SJCRH30 (cell line): ENCODE data around the gene DPAGT1. TPM values are rescaled to one million over a fixed set of nuclear protein-coding genes. Genes with fewer than 3 reads are reported as not detected.

ENCODE experiments used
- DNase-seq, 2 experiments: peaks; one replicate each; pipeline ENCODE4 v3.0.0-alpha.2; 2015 to 2020
- H3K27ac ChIP-seq: fragments of 250-450 bp; sonication (Bioruptor Pico); 2 replicates; pipeline ENCODE4 v1.5.1; 2020; ENCODE audit warnings: mild to moderate bottlenecking, moderate library complexity
- H3K27me3 ChIP-seq: fragments of 250-450 bp; sonication (Bioruptor Pico); 2 replicates; pipeline ENCODE4 v1.5.1; 2020; ENCODE audit warnings: mild to moderate bottlenecking, moderate library complexity
- H3K36me3 ChIP-seq: fragments of 250-450 bp; sonication (Bioruptor Pico); 2 replicates; pipeline ENCODE4 v1.5.1; 2020; ENCODE audit warnings: mild to moderate bottlenecking, moderate library complexity
- H3K4me1 ChIP-seq: fragments of 250-450 bp; sonication (Bioruptor Pico); 2 replicates; pipeline ENCODE4 v1.5.1; 2020; ENCODE audit warnings: mild to moderate bottlenecking, moderate library complexity
- H3K4me3 ChIP-seq: fragments of 250-450 bp; sonication (Bioruptor Pico); 2 replicates; pipeline ENCODE4 v1.5.1; 2020; ENCODE audit warnings: mild to moderate bottlenecking, moderate library complexity
- H3K9me3 ChIP-seq: fragments of 250-450 bp; sonication (Bioruptor Pico); replicated peaks from 2 replicates; pipeline ENCODE4 v1.5.1; 2020; ENCODE audit warnings: mild to moderate bottlenecking, moderate library complexity
- total RNA-seq: library from RNA; depleted of rRNA; stranded (reverse); fragments of >200 nt; shearing (Covaris generic); gene quantifications from 2 replicates; pipeline ENCODE4 v1.2.3, GENCODE V29; 2014

The DPAGT1 gene
- total RNA-seq, 1 experiment from 2014 or later: 23.7 TPM

GRCh38 chr11:119092880-119093842, 8.5 kb downstream of the DPAGT1 start:
- no peak overlapping the region for H3K27ac ChIP-seq
- no peak for DNase-seq
- peaks cover 25% of the 10 kb centered on the region for H3K36me3 ChIP-seq
- peaks cover 4% of the 10 kb centered on the region; the same call in 1 of the 2 replicates for H3K4me1 ChIP-seq
- H3K27me3 ChIP-seq: no peaks in the 10 kb centered on the region
- no peaks in the 10 kb centered on the region for H3K9me3 ChIP-seq
- H3K4me3 ChIP-seq: peak overlapping the region; percentile 96

DNA sequence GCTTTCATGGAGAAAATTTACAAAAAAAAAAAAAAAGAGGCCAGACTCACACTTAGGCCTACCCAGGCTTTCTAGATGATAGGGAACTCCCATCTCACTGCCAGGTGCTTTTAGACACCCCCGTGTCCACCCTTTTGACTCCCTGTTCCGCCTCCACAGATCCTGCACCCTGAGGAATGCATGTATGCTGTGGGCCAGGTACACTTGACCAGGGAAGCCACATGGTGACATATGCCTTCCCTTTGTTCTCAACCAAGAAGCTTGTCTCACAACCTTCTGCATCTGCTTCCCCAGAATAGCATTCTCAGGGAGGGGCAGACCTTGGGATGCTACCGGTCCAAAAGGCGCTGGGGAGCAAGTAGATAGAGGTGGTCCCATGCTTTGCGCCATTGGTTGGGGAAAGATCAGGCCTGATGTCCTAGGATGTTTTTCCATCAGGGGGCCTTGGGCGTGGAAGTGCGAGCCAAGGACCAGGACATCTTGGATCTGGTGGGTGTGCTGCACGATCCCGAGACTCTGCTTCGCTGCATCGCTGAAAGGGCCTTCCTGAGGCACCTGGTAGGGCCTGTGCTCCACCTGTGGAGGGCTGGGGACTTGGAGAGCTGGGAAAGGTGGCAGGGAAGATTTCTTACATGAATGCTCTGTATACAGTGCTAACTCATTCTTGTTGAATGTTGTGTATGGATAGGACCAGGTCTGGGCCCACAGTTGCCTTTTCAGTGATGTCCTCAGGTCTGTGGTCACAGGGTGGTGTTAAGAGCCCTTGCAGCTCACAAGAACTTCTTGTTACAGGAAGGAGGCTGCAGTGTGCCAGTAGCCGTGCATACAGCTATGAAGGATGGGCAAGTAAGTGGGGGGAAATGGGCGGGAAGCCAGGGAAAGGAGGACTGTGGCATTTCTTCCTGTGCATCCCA, 9.4 kb downstream of the DPAGT1 start:
- H3K4me1 ChIP-seq: peaks cover 4% of the 10 kb centered on the region; the same call in 1 of the 2 replicates
- no peak overlapping the region for H3K27ac ChIP-seq
- DNase-seq: peak in 1 of 2 experiments; percentile 20
- peaks cover 25% of the 10 kb centered on the region for H3K36me3 ChIP-seq
- H3K27me3 ChIP-seq: no peaks in the 10 kb centered on the region
- H3K4me3 ChIP-seq: peak overlapping the region; percentile 96
- H3K9me3 ChIP-seq: no peaks in the 10 kb centered on the region

DNA sequence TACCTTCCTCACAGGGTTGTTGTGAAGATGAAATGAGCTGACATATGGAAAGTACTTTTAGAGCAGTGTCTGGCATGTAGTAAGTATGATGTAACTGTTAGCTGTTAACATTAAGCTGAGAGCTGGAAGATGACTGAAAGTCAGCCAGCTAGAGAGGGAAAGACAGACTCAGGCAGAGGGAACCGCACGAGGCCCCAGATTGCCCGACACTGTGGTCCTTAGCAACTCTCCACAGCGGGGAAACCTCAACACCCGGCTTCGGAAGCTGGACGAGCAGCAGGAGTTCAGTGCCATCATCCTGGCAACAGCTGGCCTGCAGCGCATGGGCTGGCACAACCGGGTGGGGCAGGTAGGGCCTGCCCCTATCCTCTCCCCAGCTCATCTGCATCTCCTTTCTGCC, 10.5 kb downstream of the DPAGT1 start:
- DNase-seq: no peak
- Histone ChIP-seq H3K4me1 (peaks cover 4% of the 10 kb centered on the region; the same call in 1 of the 2 replicates), H3K9me3 (no peaks in the 10 kb centered on the region), H3K27ac (no peak overlapping the region), H3K36me3 (peaks cover 25% of the 10 kb centered on the region), H3K4me3 (no peak overlapping the region), H3K27me3 (no peaks in the 10 kb centered on the region)

DNA sequence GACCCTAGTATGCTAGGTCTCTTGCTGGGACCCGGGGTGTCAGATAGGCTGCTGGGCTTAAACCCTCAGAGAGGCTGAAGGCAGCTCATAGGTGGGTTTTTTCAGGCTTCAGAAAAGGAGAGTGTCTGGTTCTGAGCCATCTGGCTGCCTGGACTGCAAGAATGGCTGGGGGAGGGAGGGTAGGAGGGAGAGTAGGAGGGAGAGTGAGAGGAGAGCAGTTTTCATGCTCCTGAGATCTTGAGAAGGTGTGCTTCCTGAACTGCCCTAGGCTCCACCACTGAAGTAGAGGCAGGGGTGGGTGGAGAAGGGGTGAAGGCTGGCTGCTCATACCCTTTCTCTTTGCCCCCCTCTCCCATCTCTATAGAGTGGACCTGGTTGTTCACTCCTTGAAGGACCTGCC, 12.3 kb downstream of the DPAGT1 start:
- Histone ChIP-seq H3K4me3 (no peak overlapping the region), H3K27ac (no peak overlapping the region), H3K27me3 (no peaks in the 10 kb centered on the region), H3K9me3 (no peaks in the 10 kb centered on the region), H3K36me3 (peaks cover 24% of the 10 kb centered on the region), H3K4me1 (0 out of 2 replicates have a peak, but pooled peaks cover 4% of the 10 kb centered on the region)
- DNase-seq: no peak

DNA sequence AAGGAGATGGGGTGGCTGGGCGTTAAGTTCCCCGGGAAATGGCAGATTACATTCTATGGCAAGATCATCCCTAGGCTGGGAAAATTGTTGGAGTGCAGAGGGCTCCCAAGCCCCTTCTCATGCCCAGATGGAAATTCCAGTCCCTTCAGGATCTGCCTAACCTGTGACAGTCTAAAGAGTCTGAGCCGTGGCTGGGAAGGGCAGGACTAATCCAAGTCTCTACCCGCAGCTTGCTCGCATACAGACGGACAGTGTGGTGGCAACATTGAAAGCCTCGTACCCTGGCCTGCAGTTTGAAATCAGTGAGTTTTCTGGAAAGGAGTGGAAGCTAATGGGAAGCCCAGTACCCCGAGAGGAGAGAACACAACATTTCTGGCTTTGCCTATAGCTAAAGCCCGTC, 13.2 kb downstream of the DPAGT1 start:
- Histone ChIP-seq H3K4me3 (no peak overlapping the region), H3K27ac (no peak overlapping the region), H3K27me3 (no peaks in the 10 kb centered on the region), H3K36me3 (peaks cover 15% of the 10 kb centered on the region), H3K9me3 (no peaks in the 10 kb centered on the region), H3K4me1 (0 out of 2 replicates have a peak, but pooled peaks cover 4% of the 10 kb centered on the region)
- DNase-seq: no peak

- peaks cover 9% of the 10 kb centered on the region for H3K36me3 ChIP-seq
- H3K9me3 ChIP-seq: no peaks in the 10 kb centered on the region
- H3K27me3 ChIP-seq: no peaks in the 10 kb centered on the region
- DNase-seq: no peak
- H3K4me1 ChIP-seq: 0 out of 2 replicates have a peak, but pooled peaks cover 2% of the 10 kb centered on the region
- no peak overlapping the region for H3K27ac ChIP-seq
- H3K4me3 ChIP-seq: no peak overlapping the region
These were observed 13.9 kb downstream of the DPAGT1 start for GRCh38 chr11:119087747-119088241.

DNA sequence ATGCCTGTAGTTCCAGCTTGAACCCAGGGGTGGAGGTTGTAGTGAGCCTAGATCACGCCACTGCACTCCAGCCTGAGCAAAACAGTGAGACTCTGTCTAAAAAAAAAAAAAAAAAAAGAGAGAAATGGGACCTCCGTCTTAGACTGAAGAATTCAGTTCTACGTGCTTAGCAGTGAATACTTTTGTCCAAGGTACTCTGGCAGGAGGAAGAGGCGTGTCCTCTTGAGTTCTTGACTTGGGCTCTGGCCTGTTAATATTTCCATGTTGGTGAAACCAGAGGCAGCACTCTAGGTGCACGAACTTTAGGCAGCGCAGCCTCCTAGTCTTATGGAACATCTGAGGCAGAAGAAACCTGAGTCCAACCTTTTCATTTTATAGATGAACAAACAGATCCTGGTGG, 14.5 kb downstream of the DPAGT1 start:
- H3K27me3 ChIP-seq: no peaks in the 10 kb centered on the region
- H3K4me1 ChIP-seq: no peaks in the 10 kb centered on the region
- no peak overlapping the region for H3K27ac ChIP-seq
- no peak for DNase-seq
- peaks cover 2% of the 10 kb centered on the region; the same call in 1 of the 2 replicates for H3K36me3 ChIP-seq
- H3K9me3 ChIP-seq: no peaks in the 10 kb centered on the region
- no peak overlapping the region for H3K4me3 ChIP-seq

DNA sequence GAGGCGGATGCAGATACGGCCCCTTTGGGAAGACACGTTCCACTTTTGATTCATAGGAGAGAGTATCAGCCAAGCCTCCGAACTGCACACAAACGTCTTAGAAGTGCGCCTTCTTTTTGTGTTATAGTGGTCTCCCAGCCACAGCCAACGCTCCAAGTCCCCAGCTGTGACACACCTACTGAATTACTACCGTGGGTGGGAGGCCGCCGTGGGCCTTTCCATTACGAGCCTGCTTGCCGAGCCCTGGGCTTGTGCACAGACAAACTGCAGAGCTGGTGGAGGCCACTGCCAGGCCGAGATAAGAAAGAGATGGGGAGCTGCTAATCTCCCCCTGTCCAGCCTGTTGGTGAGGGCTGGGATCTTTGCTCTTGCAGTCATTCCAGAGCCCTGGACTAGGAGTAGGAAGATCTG, 16.2 kb downstream of the DPAGT1 start:
- Histone ChIP-seq H3K9me3 (no peaks in the 10 kb centered on the region), H3K27me3 (no peaks in the 10 kb centered on the region), H3K4me3 (peak overlapping the region; percentile 100), H3K4me1 (no peaks in the 10 kb centered on the region), H3K27ac (peak overlapping the region; percentile 93), H3K36me3 (no peaks in the 10 kb centered on the region)
- no peak for DNase-seq

GRCh38 chr11:119084663-119085436, 16.8 kb downstream of the DPAGT1 start, which contains the start of gene HMBS:
HMBS (plus strand) TSS chr11:119084881; CDS start chr11:119085034, 153 bp downstream.
- H3K4me3 ChIP-seq: peak within 1 kb of the TSS; percentile 100
- no peaks in the 10 kb centered on the region for H3K4me1 ChIP-seq
- no peaks in the 10 kb centered on the region for H3K27me3 ChIP-seq
- H3K36me3 ChIP-seq: no peaks in the 10 kb centered on the region
- peak; percentile 89 to 91 for DNase-seq
- no peaks in the 10 kb centered on the region for H3K9me3 ChIP-seq
- H3K27ac ChIP-seq: peak within 1 kb of the TSS; percentile 93

GRCh38 chr11:119081682-119082260, 19.9 kb downstream of the DPAGT1 start:
- H3K4me1 ChIP-seq: no peaks in the 10 kb centered on the region
- no peak overlapping the region for H3K4me3 ChIP-seq
- no peaks in the 10 kb centered on the region; the same call in 1 of the 2 replicates for H3K36me3 ChIP-seq
- no peaks in the 10 kb centered on the region for H3K27me3 ChIP-seq
- H3K9me3 ChIP-seq: no peaks in the 10 kb centered on the region
- DNase-seq: no peak
- H3K27ac ChIP-seq: no peak overlapping the region

- H3K27me3 ChIP-seq: no peaks in the 10 kb centered on the region
- peaks cover 5% of the 10 kb centered on the region for H3K36me3 ChIP-seq
- no peak overlapping the region for H3K27ac ChIP-seq
- no peaks in the 10 kb centered on the region for H3K9me3 ChIP-seq
- H3K4me1 ChIP-seq: no peaks in the 10 kb centered on the region
- no peak for DNase-seq
- no peak overlapping the region for H3K4me3 ChIP-seq
These were observed 22.8 kb downstream of the DPAGT1 start for GRCh38 chr11:119078675-119079420.

DNA sequence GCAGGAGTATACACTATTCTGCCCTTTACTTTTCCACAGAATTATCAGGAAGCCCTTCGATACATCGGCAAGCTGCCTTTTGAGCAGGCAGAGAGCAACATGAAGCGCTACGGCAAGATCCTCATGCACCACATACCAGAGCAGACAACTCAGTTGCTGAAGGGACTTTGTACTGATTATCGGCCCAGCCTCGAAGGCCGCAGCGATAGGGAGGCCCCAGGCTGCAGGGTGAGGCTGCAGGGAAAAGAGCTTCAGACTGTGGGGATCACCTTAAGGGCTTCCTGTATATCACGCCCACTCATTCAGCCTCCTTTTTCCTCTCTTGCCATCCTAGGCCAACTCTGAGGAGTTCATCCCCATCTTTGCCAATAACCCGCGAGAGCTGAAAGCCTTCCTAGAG, 23.8 kb downstream of the DPAGT1 start:
- no peaks in the 10 kb centered on the region for H3K4me1 ChIP-seq
- H3K36me3 ChIP-seq: peaks cover 5% of the 10 kb centered on the region
- H3K27me3 ChIP-seq: no peaks in the 10 kb centered on the region
- H3K4me3 ChIP-seq: no peak overlapping the region
- H3K9me3 ChIP-seq: no peaks in the 10 kb centered on the region
- no peak for DNase-seq
- no peak overlapping the region for H3K27ac ChIP-seq
